B cell (primary cell): ENCODE measurements around the gene SUGP2.

Experiments
- EZH2 ChIP-seq: IDR thresholded peaks from 2 replicates; pipeline ENCODE4 v1.6.1; 2012; ENCODE audit warnings: borderline replicate concordance, low read depth, mild to moderate bottlenecking, moderate library complexity, low read length; ENCODE audit not compliant: insufficient read depth, poor library complexity, severe bottlenecking
- TF ChIP-seq, protein P1 (sequence below): fragments of 200-600 bp; IDR thresholded peaks from one replicate; pipeline ENCODE4 v1.8.0; 2022; ENCODE audit warnings: antibody characterized with exemption, mild to moderate bottlenecking

- TF ChIP-seq, protein P1, sequence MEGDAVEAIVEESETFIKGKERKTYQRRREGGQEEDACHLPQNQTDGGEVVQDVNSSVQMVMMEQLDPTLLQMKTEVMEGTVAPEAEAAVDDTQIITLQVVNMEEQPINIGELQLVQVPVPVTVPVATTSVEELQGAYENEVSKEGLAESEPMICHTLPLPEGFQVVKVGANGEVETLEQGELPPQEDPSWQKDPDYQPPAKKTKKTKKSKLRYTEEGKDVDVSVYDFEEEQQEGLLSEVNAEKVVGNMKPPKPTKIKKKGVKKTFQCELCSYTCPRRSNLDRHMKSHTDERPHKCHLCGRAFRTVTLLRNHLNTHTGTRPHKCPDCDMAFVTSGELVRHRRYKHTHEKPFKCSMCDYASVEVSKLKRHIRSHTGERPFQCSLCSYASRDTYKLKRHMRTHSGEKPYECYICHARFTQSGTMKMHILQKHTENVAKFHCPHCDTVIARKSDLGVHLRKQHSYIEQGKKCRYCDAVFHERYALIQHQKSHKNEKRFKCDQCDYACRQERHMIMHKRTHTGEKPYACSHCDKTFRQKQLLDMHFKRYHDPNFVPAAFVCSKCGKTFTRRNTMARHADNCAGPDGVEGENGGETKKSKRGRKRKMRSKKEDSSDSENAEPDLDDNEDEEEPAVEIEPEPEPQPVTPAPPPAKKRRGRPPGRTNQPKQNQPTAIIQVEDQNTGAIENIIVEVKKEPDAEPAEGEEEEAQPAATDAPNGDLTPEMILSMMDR: no peak
- no peak for TF ChIP-seq EZH2
Measured at GRCh38 chr19:18966307-18966706, 67.0 kb downstream of the SUGP2 start.
